H1 (cell line): Measurements from ENCODE around the gene S100A6. TPM values are rescaled to one million over a fixed set of nuclear protein-coding genes. Genes with fewer than 3 reads are reported as not detected.

Experiments
- BCL11A ChIP-seq, 2 experiments: IDR thresholded peaks; one replicate each; pipeline ENCODE4 v1.6.1; 2011; ENCODE audit warnings: low read depth in 2 of 2, low read length in 2 of 2, mild to moderate bottlenecking in 2 of 2
- BRCA1 ChIP-seq: IDR thresholded peaks from 2 replicates; pipeline ENCODE4 v1.6.1; 2012; ENCODE audit warnings: low read depth, low read length, improper control_type of control experiment
- CBX5 ChIP-seq: fragments of 300-800, 300-1000 bp; sonication (generic); IDR thresholded peaks from 2 replicates; pipeline ENCODE4 v1.7.1; 2016; ENCODE audit warnings: antibody characterized with exemption, low read length, low read depth
- CHD1 ChIP-seq: IDR thresholded peaks from 2 replicates; pipeline ENCODE4 v1.6.1; 2012; ENCODE audit warnings: low read depth, low read length, improper control_type of control experiment
- CTBP2 ChIP-seq: IDR thresholded peaks from 2 replicates; pipeline ENCODE4 v1.7.0; 2011; ENCODE audit warnings: borderline replicate concordance, mild to moderate bottlenecking, moderate library complexity, mixed read lengths, low read length; ENCODE audit not compliant: insufficient read depth, insufficient read length
- EGR1 ChIP-seq: IDR thresholded peaks from 2 replicates; pipeline ENCODE4 v1.6.1; 2011; ENCODE audit warnings: low read depth, low read length, borderline replicate concordance
- EZH2 ChIP-seq: fragments of 200-600 bp; sonication (generic); IDR thresholded peaks from 2 replicates; pipeline ENCODE4 v1.7.1; 2012; ENCODE audit warnings: low read depth, mild to moderate bottlenecking, moderate library complexity, low read length, inconsistent platforms; ENCODE audit not compliant: severe bottlenecking
- HDAC6 ChIP-seq: IDR thresholded peaks from one replicate; pipeline ENCODE4 v1.7.1; 2012; ENCODE audit warnings: low read depth, mild to moderate bottlenecking, inconsistent platforms, low read length, moderate library complexity
- JUND ChIP-seq: IDR thresholded peaks from 2 replicates; pipeline ENCODE4 v1.6.1; 2011; ENCODE audit warnings: mild to moderate bottlenecking, improper control_type of control experiment, low read length
- KDM1A ChIP-seq: fragments of 200-600, 300-600 bp; sonication (generic); IDR thresholded peaks from 2 replicates; pipeline ENCODE4 v1.7.1; 2016; ENCODE audit warnings: mild to moderate bottlenecking, low read length, borderline replicate concordance
- KDM4A ChIP-seq: IDR thresholded peaks from one replicate; pipeline ENCODE4 v1.7.1; 2012; ENCODE audit warnings: low read depth, mild to moderate bottlenecking, moderate library complexity, low read length, inconsistent platforms; ENCODE audit not compliant: severe bottlenecking
- KDM5A ChIP-seq: fragments of 200-600 bp; IDR thresholded peaks from 2 replicates; pipeline ENCODE4 v1.7.1; 2012; ENCODE audit warnings: mild to moderate bottlenecking, low read length, inconsistent platforms, mixed read lengths
- MAX ChIP-seq: IDR thresholded peaks from 2 replicates; pipeline ENCODE4 v1.6.1; 2012; ENCODE audit warnings: inconsistent platforms
- NRF1 ChIP-seq: IDR thresholded peaks from 2 replicates; pipeline ENCODE4 v1.6.1; 2011; ENCODE audit warnings: mild to moderate bottlenecking, low read depth, low read length, improper control_type of control experiment
- POLR2AphosphoS5 ChIP-seq: IDR thresholded peaks from 2 replicates; pipeline ENCODE4 v1.6.1; 2011; ENCODE audit warnings: low read depth, low read length
- POU5F1 ChIP-seq: IDR thresholded peaks from 2 replicates; pipeline ENCODE4 v1.6.1; 2011; ENCODE audit warnings: low read depth, mild to moderate bottlenecking, low read length, moderate library complexity
- RNF2 ChIP-seq: fragments of 200-900, 300-1000 bp; sonication (generic); IDR thresholded peaks from 2 replicates; pipeline ENCODE4 v1.7.1; 2016; ENCODE audit warnings: borderline replicate concordance, low read depth, mild to moderate bottlenecking, antibody characterized with exemption, low read length; ENCODE audit not compliant: poor library complexity, severe bottlenecking; ENCODE audit errors: missing control alignments
- SIN3A ChIP-seq, 2 experiments: IDR thresholded peaks in 1 of 2; conservative IDR thresholded peaks in 1 of 2; 2 replicates each; pipeline ENCODE4 v1.6.1; 2011 to 2012; ENCODE audit warnings: low read length in 2 of 2, improper control_type of control experiment in 1 of 2, low read depth in 1 of 2, mild to moderate bottlenecking in 1 of 2
- SP4 ChIP-seq: IDR thresholded peaks from 2 replicates; pipeline ENCODE4 v1.6.1; 2012; ENCODE audit warnings: low read length, inconsistent platforms
- SUZ12 ChIP-seq: fragments of 200-600 bp; sonication (generic); IDR thresholded peaks from 2 replicates; pipeline ENCODE4 v1.6.1; 2012; ENCODE audit warnings: mild to moderate bottlenecking, inconsistent platforms, low read length, moderate library complexity, mixed read lengths
- TAF7 ChIP-seq: optimal IDR thresholded peaks from 2 replicates; pipeline ENCODE3; 2011; ENCODE audit warnings: low read depth, mild to moderate bottlenecking, inconsistent platforms, low read length, moderate library complexity, borderline replicate concordance
- TBP ChIP-seq: IDR thresholded peaks from 2 replicates; pipeline ENCODE4 v1.6.1; 2011; ENCODE audit warnings: low read depth, low read length, improper control_type of control experiment
- TCF12 ChIP-seq: IDR thresholded peaks from 2 replicates; pipeline ENCODE4 v1.6.1; 2011; ENCODE audit warnings: low read depth, mild to moderate bottlenecking, low read length
- TEAD4 ChIP-seq: IDR thresholded peaks from 2 replicates; pipeline ENCODE4 v1.6.1; 2012; ENCODE audit warnings: low read depth, low read length, inconsistent platforms, mixed read lengths
- polyA plus RNA-seq, 7 experiments: library from polyadenylated mRNA; depleted of rRNA in 3 of 7; stranded (reverse) in 5 of 7; unstranded in 2 of 7; fragments of >200 nt in 5 of 7; fragments of 200-250 nt in 2 of 7; gene quantifications; 1 replicate in 5 of 7; 2 replicates in 1 of 7; 4 replicates in 1 of 7; pipeline versions ENCODE4 v1.2.1 to v1.2.3, GENCODE V29; 2011 to 2013; ENCODE audit warnings: missing spikeins in 2 of 7, mixed read lengths in 2 of 7
- total RNA-seq: library from RNA; stranded (reverse); fragmentation: NEBNext Ultra II Directional; extraction: Animal tissue kit (Norgen Biotek cat#: 25700); gene quantifications from 2 replicates; pipeline ENCODE4 v1.2.1, GENCODE V29; 2021

S100A6 gene
- total and polyA plus RNA-seq, 2 of the 8 experiments (the other 6 are each of a cell fraction or from before 2014, with no cell fraction given): 11.1 to 63.0 TPM

- no peak for TF ChIP-seq POU5F1
- TF ChIP-seq CHD1: no peak
- no peak for TF ChIP-seq SUZ12
- TF ChIP-seq BCL11A (IDR thresholded peaks at IDR 0.05; ENCODE audit: low read depth in 2 of 2, low read length in 2 of 2): no peak
- no peak for TF ChIP-seq RNF2
- no peak for TF ChIP-seq SP4
- TF ChIP-seq EZH2: no peak
- no peak for TF ChIP-seq CBX5
- peak; percentile 66 to 94; a peak in 2 of 4 replicates for TF ChIP-seq SIN3A (conservative IDR thresholded peaks at IDR 0.05 in 1 of 2, IDR thresholded peaks at IDR 0.05 in 1 of 2; ENCODE audit: low read depth in 1 of 2, low read length in 2 of 2)
- TF ChIP-seq JUND: 0 out of 2 replicates have a peak, but pooled peaks have one; percentile 44
- peak; percentile 58 for TF ChIP-seq TAF7
- no peak for TF ChIP-seq POLR2AphosphoS5
- TF ChIP-seq TBP: peak; percentile 73
- no peak for TF ChIP-seq NRF1
- no peak for TF ChIP-seq CTBP2
- no peak for TF ChIP-seq BRCA1
- no peak for TF ChIP-seq KDM5A
- 0 out of 2 replicates have a peak, but pooled peaks have one; percentile 35 for TF ChIP-seq TEAD4
- TF ChIP-seq TCF12: peak; percentile 91
- TF ChIP-seq KDM4A: no peak
- TF ChIP-seq EGR1: 0 out of 2 replicates have a peak, but pooled peaks have one; percentile 19
- no peak for TF ChIP-seq KDM1A
- TF ChIP-seq MAX: peak; percentile 64; the same call in 1 of the 2 replicates
- TF ChIP-seq HDAC6: no peak
These were observed 32.7 kb upstream of the S100A6 start (continued) for GRCh38 chr1:153568367-153569099.
